ENCODE results near the gene HPCAL1. TPM values are rescaled to one million over a fixed set of nuclear protein-coding genes. Genes with fewer than 3 reads are reported as not detected.

HPCAL1 gene
- total RNA-seq, 1 donor from 2014 or later = 9.0 TPM

- no peak for DNase-seq (ENCODE audit: low read depth)
- H3K27me3 ChIP-seq (ENCODE audit: control insufficient read depth, insufficient read depth, low read length) = no peaks in the 10 kb centered on the region
- H3K4me3 ChIP-seq (ENCODE audit: low read depth, low read length) = no peak overlapping the region
- no peaks in the 10 kb centered on the region for H3K36me3 ChIP-seq (ENCODE audit: control insufficient read depth, insufficient read depth, low read length)
- FAIRE-seq = no peak
- TF ChIP-seq, protein P1, sequence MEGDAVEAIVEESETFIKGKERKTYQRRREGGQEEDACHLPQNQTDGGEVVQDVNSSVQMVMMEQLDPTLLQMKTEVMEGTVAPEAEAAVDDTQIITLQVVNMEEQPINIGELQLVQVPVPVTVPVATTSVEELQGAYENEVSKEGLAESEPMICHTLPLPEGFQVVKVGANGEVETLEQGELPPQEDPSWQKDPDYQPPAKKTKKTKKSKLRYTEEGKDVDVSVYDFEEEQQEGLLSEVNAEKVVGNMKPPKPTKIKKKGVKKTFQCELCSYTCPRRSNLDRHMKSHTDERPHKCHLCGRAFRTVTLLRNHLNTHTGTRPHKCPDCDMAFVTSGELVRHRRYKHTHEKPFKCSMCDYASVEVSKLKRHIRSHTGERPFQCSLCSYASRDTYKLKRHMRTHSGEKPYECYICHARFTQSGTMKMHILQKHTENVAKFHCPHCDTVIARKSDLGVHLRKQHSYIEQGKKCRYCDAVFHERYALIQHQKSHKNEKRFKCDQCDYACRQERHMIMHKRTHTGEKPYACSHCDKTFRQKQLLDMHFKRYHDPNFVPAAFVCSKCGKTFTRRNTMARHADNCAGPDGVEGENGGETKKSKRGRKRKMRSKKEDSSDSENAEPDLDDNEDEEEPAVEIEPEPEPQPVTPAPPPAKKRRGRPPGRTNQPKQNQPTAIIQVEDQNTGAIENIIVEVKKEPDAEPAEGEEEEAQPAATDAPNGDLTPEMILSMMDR (IDR thresholded peaks at IDR 0.05; ENCODE audit: insufficient read depth, low read length, severe bottlenecking) = no peak
Measured at GRCh38 chr2:10419553-10420257, 117.0 kb downstream of the HPCAL1 start.

- H3K36me3 ChIP-seq (ENCODE audit: control insufficient read depth, insufficient read depth, low read length) = peaks cover 1% of the 10 kb centered on the region
- DNase-seq (ENCODE audit: low read depth) (no peak), FAIRE-seq (no peak)
- H3K27me3 ChIP-seq (ENCODE audit: control insufficient read depth, insufficient read depth, low read length) = no peaks in the 10 kb centered on the region
- H3K4me3 ChIP-seq (ENCODE audit: low read depth, low read length) = no peak overlapping the region
- TF ChIP-seq, protein P1 (IDR thresholded peaks at IDR 0.05; ENCODE audit: insufficient read depth, low read length, severe bottlenecking) = no peak
Measured at GRCh38 chr2:10422251-10422650, 119.5 kb downstream of the HPCAL1 start.

GRCh38 chr2:10422732-10423399 is 120.2 kb downstream of the HPCAL1 start:
- TF ChIP-seq, protein P1 (IDR thresholded peaks at IDR 0.05; ENCODE audit: insufficient read depth, low read length, severe bottlenecking) = no peak
- no peaks in the 10 kb centered on the region for H3K27me3 ChIP-seq (ENCODE audit: control insufficient read depth, insufficient read depth, low read length)
- DNase-seq (ENCODE audit: low read depth) = no peak
- FAIRE-seq = no peak
- H3K36me3 ChIP-seq (ENCODE audit: control insufficient read depth, insufficient read depth, low read length) = peaks cover 1% of the 10 kb centered on the region
- H3K4me3 ChIP-seq (ENCODE audit: low read depth, low read length) = no peak overlapping the region

GRCh38 chr2:10423400-10423774 is 120.7 kb downstream of the HPCAL1 start:
- Histone ChIP-seq H3K4me3 (ENCODE audit: low read depth, low read length) (no peak overlapping the region), H3K27me3 (ENCODE audit: control insufficient read depth, insufficient read depth, low read length) (no peaks in the 10 kb centered on the region), H3K36me3 (ENCODE audit: control insufficient read depth, insufficient read depth, low read length) (peaks cover 1% of the 10 kb centered on the region)
- TF ChIP-seq, protein P1 (IDR thresholded peaks at IDR 0.05; ENCODE audit: insufficient read depth, low read length, severe bottlenecking) = no peak
- DNase-seq (ENCODE audit: low read depth) (no peak), FAIRE-seq (peak; percentile 36)

GRCh38 chr2:10424051-10424450 is 121.3 kb downstream of the HPCAL1 start:
- peaks cover 1% of the 10 kb centered on the region for H3K36me3 ChIP-seq (ENCODE audit: control insufficient read depth, insufficient read depth, low read length)
- no peaks in the 10 kb centered on the region for H3K27me3 ChIP-seq (ENCODE audit: control insufficient read depth, insufficient read depth, low read length)
- DNase-seq (ENCODE audit: low read depth) (no peak), FAIRE-seq (no peak)
- no peak overlapping the region for H3K4me3 ChIP-seq (ENCODE audit: low read depth, low read length)
- TF ChIP-seq, protein P1 (IDR thresholded peaks at IDR 0.05; ENCODE audit: insufficient read depth, low read length, severe bottlenecking) = no peak

Data from bronchial epithelial cell (primary cell).